Natural killer cell (primary cell): ENCODE measurements around the gene CAPN7. TPM values are rescaled to one million over a fixed set of nuclear protein-coding genes. Genes with fewer than 3 reads are reported as not detected.

ENCODE experiments used
- ATAC-seq, 3 donors: fragments of 150-1000 bp in 2 of 3; fragments of 200-7000 bp in 1 of 3; cut with Tn5 transposase; 1 replicate in 1 of 3; 2 replicates in 2 of 3; pipeline ENCODE4 v1.10.0; 2021; ENCODE audit warnings: mild to moderate bottlenecking in 2 of 3, moderate library complexity in 2 of 3
- DNase-seq, 2 donors: peaks; one replicate each; pipeline versions ENCODE4 v3.0.0 to v3.0.0-alpha.2; 2013 to 2021; ENCODE audit warnings: mixed read lengths in 1 of 2
- H3K27ac ChIP-seq: one replicate; pipeline ENCODE4 v1.5.1; 2013; ENCODE audit warnings: mild to moderate bottlenecking, low read length
- H3K27me3 ChIP-seq: one replicate; pipeline ENCODE4 v1.6.1; 2013; ENCODE audit warnings: low read length; ENCODE audit not compliant: control insufficient read depth, insufficient read depth
- H3K36me3 ChIP-seq: one replicate; pipeline ENCODE4 v1.6.1; 2013; ENCODE audit warnings: low read length; ENCODE audit not compliant: control insufficient read depth, insufficient read depth
- H3K4me1 ChIP-seq: one replicate; pipeline ENCODE4 v1.6.1; 2013; ENCODE audit warnings: low read length; ENCODE audit not compliant: control insufficient read depth, insufficient read depth
- H3K4me3 ChIP-seq: one replicate; pipeline ENCODE4 v1.5.1; 2013; ENCODE audit warnings: low read length
- H3K9me3 ChIP-seq: one replicate; pipeline ENCODE4 v1.6.1; 2013; ENCODE audit warnings: low read length; ENCODE audit not compliant: control insufficient read depth, insufficient read depth
- H3K27ac Mint-ChIP-seq, 2 donors: one replicate each; pipeline ENCODE4 v1.8.0; 2022; ENCODE audit warnings: mild to moderate bottlenecking in 2 of 2, mixed read lengths in 2 of 2, moderate library complexity in 1 of 2
- H3K27me3 Mint-ChIP-seq, 2 donors: one replicate each; pipeline ENCODE4 v1.8.0; 2022; ENCODE audit warnings: low read depth in 2 of 2, mixed read lengths in 2 of 2
- H3K36me3 Mint-ChIP-seq: one replicate; pipeline ENCODE4 v1.8.0; 2022; ENCODE audit warnings: mixed read lengths
- H3K4me1 Mint-ChIP-seq, 2 donors: one replicate each; pipeline ENCODE4 v1.8.0; 2022; ENCODE audit warnings: mixed read lengths in 2 of 2
- H3K4me3 Mint-ChIP-seq: one replicate; pipeline ENCODE4 v1.8.0; 2022; ENCODE audit warnings: mild to moderate bottlenecking, moderate library complexity, mixed read lengths
- H3K9me3 Mint-ChIP-seq, 2 donors: one replicate each; pipeline ENCODE4 v1.8.0; 2022; ENCODE audit warnings: mixed read lengths in 2 of 2
- CTCF ChIP-seq: fragments of 200-600 bp; IDR thresholded peaks from one replicate; pipeline ENCODE4 v1.8.0; 2022; ENCODE audit warnings: antibody characterized with exemption
- WGBS: methylation state at CpG from one replicate; pipeline ENCODE4 v1.1.7; 2013; ENCODE audit warnings: missing lambda C conversion rate; ENCODE audit not compliant: insufficient coverage; 5-methylcytosine and 5-hydroxymethylcytosine counted together
- intact Hi-C: fragments of 100-400 bp; cut with micrococcal nuclease; formaldehyde crosslinking; loops from one replicate; pipeline ENCODE4 v1.14.2; 2022
- total RNA-seq, 4 donors: library from RNA; stranded (reverse); fragments of 120-200 nt in 1 of 4; gene quantifications; one replicate each; pipeline versions ENCODE4 v1.2.3 to v1.2.4, GENCODE V29; 2013 to 2022

The CAPN7 gene
- total RNA-seq, 3 donors from 2014 or later (not counting 1 experiment from before 2014, with no cell fraction given), result 35.3 to 59.9 (median 52.8) TPM

DNA sequence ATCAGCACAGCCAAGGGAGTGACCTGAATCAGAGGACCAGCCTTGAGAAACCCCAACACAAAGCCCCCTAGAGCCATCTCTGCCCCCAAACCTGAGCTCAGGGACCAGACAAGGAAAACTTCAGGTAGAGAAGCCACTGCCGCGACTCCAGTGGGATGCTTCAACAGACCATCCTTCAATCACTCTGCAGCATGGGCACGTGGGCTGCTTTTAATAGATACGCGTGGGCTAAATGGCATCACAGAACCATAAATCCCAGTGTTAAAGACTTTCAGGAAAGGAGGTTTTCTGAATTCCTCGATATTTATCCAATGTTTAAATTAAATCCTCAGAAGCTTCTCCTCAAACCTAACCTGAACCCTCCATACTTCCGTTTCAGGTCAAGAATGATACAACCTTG lies 95.7 kb downstream of the CAPN7 start:
- intact Hi-C loops, result loop anchor here (5.0 kb wide), 1 partner anchor 34 kb away; no protein-coding TSS in a partner anchor
- H3K4me1 Mint-ChIP-seq, result peaks cover 76 to 87% of the 10 kb centered on the region in 2 donors
- H3K27me3 Mint-ChIP-seq, result no peaks in the 10 kb centered on the region
- ATAC-seq, result no peak
- no peak for DNase-seq
- no peaks in the 10 kb centered on the region for H3K9me3 Mint-ChIP-seq
- no peaks in the 10 kb centered on the region for H3K27me3 ChIP-seq
- peaks cover 26% of the 10 kb centered on the region for H3K36me3 ChIP-seq
- peak overlapping the region; percentile 87 for H3K27ac Mint-ChIP-seq
- H3K36me3 Mint-ChIP-seq, result no peaks in the 10 kb centered on the region
- H3K4me3 Mint-ChIP-seq, result peak overlapping the region; percentile 98
- H3K4me1 ChIP-seq, result peaks cover 85% of the 10 kb centered on the region
- H3K4me3 ChIP-seq, result no peak overlapping the region
- 96% methylated on average over 7 of the region's 7 CpGs for WGBS
- no peak for TF ChIP-seq CTCF
- no peaks in the 10 kb centered on the region for H3K9me3 ChIP-seq
- no peak overlapping the region for H3K27ac ChIP-seq

Other genes with a start within 250 kb of the CAPN7 start
- gene MRPS25, start 140.9 kb upstream of the CAPN7 start, total RNA-seq, result 10 to 100 TPM; 32.3 to 41.4 (median 41.4) TPM
- gene RBSN, start 107.1 kb upstream of the CAPN7 start, total RNA-seq, result 10 to 100 TPM; 27.6 to 34.4 (median 29.4) TPM
- gene SH3BP5, start 126.3 kb downstream of the CAPN7 start, total RNA-seq, result 100 to 1,000 TPM in 1 of 3 donors, 10 to 100 TPM in 2; 89.4 to 129 (median 91.0) TPM
- gene METTL6, start 221.3 kb downstream of the CAPN7 start, total RNA-seq, result 10 to 100 TPM in 2 of 3 donors, 1 to 10 TPM in 1; 9.8 to 13.3 (median 11.8) TPM
- 10 to 100 TPM; 39.7 to 45.8 (median 41.5) TPM for gene EAF1, start 221.4 kb downstream of the CAPN7 start, total RNA-seq